DND-41 (cell line): ENCODE measurements around the gene THOC1.

ENCODE experiments used
- EZH2 ChIP-seq: IDR thresholded peaks from 3 replicates; pipeline ENCODE4 v1.6.1; 2012; ENCODE audit warnings: borderline replicate concordance, low read depth, mild to moderate bottlenecking, moderate library complexity, low read length, inconsistent platforms; ENCODE audit not compliant: severe bottlenecking
- TF ChIP-seq, protein P1 (sequence below): IDR thresholded peaks from 2 replicates; pipeline ENCODE4 v1.5.1; 2012; ENCODE audit warnings: borderline replicate concordance, low read length, moderate library complexity, mild to moderate bottlenecking; ENCODE audit not compliant: poor library complexity, severe bottlenecking; ENCODE audit errors: extremely low read depth

DNA sequence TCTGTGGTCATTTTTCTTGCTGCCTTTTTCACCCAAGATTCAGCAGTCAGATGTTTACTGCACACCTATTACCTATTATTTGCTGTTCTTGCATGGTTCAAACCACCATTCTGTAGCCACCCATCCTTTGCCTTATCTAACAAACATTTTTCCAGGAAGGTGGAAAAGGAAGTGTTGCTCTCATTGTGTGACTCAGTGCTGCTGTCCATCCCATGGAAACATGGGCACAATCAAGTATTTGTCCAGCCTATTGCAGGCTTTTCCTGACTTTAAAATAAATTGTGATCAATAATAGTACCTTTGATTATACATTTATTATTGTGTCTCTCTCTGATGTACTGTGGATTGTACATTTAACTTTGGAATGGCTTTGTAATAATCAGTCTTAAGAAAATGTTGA, 56.3 kb downstream of the THOC1 start:
- TF ChIP-seq, protein P1, sequence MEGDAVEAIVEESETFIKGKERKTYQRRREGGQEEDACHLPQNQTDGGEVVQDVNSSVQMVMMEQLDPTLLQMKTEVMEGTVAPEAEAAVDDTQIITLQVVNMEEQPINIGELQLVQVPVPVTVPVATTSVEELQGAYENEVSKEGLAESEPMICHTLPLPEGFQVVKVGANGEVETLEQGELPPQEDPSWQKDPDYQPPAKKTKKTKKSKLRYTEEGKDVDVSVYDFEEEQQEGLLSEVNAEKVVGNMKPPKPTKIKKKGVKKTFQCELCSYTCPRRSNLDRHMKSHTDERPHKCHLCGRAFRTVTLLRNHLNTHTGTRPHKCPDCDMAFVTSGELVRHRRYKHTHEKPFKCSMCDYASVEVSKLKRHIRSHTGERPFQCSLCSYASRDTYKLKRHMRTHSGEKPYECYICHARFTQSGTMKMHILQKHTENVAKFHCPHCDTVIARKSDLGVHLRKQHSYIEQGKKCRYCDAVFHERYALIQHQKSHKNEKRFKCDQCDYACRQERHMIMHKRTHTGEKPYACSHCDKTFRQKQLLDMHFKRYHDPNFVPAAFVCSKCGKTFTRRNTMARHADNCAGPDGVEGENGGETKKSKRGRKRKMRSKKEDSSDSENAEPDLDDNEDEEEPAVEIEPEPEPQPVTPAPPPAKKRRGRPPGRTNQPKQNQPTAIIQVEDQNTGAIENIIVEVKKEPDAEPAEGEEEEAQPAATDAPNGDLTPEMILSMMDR = no peak
- TF ChIP-seq EZH2 = no peak
